Measurements from ENCODE around the gene POLD2.
A peak's percentile ranks its signal among the peaks of the same experiment; 100 is the strongest.

POLD2 gene

GRCh38 chr7:44065431-44066110 lies 57.8 kb downstream of the POLD2 start, which contains the start of gene PGAM2:
PGAM2 (minus strand) TSS chr7:44065567; CDS start chr7:44065529, 38 bp downstream.
- peak; percentile 79 for DNase-seq (ENCODE audit: low spot score)

DNA sequence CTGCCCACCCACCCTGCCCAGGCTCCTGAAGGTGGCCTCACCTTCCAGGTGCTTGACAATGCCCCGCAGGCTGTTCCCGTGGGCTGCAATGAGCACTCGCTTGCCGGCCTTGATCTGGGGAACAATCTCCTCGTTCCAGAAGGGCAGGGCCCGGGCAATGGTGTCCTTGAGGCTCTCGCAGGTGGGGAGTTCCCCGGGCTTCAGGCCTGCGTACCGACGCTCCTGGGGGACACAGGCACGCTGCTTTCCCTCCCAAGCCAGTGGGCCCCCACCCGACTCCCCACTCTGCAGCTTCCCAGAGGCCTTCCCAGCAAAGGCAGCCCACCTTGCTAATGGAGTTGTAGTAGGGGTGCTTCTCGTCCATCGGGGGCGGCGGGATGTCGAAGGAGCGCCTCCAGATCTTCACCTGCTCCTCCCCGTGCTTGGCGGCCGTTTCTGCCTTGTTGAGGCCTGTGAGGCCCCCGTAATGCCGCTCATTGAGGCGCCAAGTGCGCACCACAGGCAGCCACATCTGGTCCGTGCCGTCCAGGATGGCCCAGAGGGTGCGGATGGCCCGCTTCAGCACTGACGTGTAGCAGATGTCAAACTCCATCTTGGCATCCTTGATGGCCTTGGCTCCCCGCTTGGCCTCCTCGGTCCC lies 58.4 kb downstream of the POLD2 start:
- no peak for DNase-seq (ENCODE audit: low spot score)
